Vagina (tissue), 2 donors: ENCODE measurements around the gene TMCC2. TPM values are rescaled to one million over a fixed set of nuclear protein-coding genes. Genes with fewer than 3 reads are reported as not detected.

Source experiments
- DNase-seq, 2 donors: peaks; one replicate each; pipeline ENCODE4 v3.0.0-alpha.2; 2017; ENCODE audit errors: extremely low spot score in 2 of 2
- H3K27ac ChIP-seq: fragments of 200-600 bp; sonication (generic); one replicate; pipeline ENCODE4 v1.5.1; 2019
- H3K27me3 ChIP-seq: fragments of 200-600 bp; sonication (generic); one replicate; pipeline ENCODE4 v1.5.1; 2019
- H3K36me3 ChIP-seq, 2 donors: fragments of 200-600 bp; sonication (generic); one replicate each; pipeline ENCODE4 v1.5.1; 2017 to 2019
- H3K4me1 ChIP-seq: fragments of 200-600 bp; sonication (generic); one replicate; pipeline ENCODE4 v1.5.1; 2019
- H3K4me3 ChIP-seq, 2 donors: fragments of 200-600 bp; sonication (generic); 1 replicate in 1 of 2; 2 replicates in 1 of 2; pipeline ENCODE4 v1.5.1; 2016 to 2019
- H3K9me3 ChIP-seq: fragments of 200-600 bp; sonication (generic); one replicate; pipeline ENCODE4 v1.5.1; 2019
- POLR2A ChIP-seq, 2 donors: fragments of 450-650 bp; IDR thresholded peaks; one replicate each; pipeline ENCODE4 v1.6.1; 2017; ENCODE audit warnings: antibody characterized with exemption in 2 of 2, mild to moderate bottlenecking in 2 of 2, moderate library complexity in 2 of 2
- POLR2AphosphoS5 ChIP-seq, 2 donors: sonication (generic); formaldehyde crosslinking; IDR thresholded peaks; one replicate each; pipeline ENCODE4 v1.9.0; 2017; ENCODE audit warnings: antibody characterized with exemption in 2 of 2, mild to moderate bottlenecking in 2 of 2, low read depth in 1 of 2; ENCODE audit not compliant: insufficient read depth in 1 of 2
- intact Hi-C: fragments of 100-400 bp; cut with DNase I; formaldehyde crosslinking; loops from one replicate; pipeline ENCODE4 v1.15.1; 2023
- total RNA-seq: library from RNA; depleted of rRNA; stranded (reverse); fragments of >200 nt; gene quantifications from one replicate; pipeline ENCODE4 v1.2.3, GENCODE V29; 2016
- TF ChIP-seq, protein P1 (sequence below), 3 experiments: fragments of 450-650 bp in 2 of 3; fragments of 200-600 bp in 1 of 3; sonication (generic) in 1 of 3; IDR thresholded peaks; one replicate each; pipeline ENCODE4 v1.5.1; 2017 to 2019; ENCODE audit warnings: antibody characterized with exemption in 3 of 3, mild to moderate bottlenecking in 2 of 3, moderate library complexity in 2 of 3

TMCC2 gene
- total RNA-seq, 1 donor from 2014 or later, result 4.9 TPM

DNA sequence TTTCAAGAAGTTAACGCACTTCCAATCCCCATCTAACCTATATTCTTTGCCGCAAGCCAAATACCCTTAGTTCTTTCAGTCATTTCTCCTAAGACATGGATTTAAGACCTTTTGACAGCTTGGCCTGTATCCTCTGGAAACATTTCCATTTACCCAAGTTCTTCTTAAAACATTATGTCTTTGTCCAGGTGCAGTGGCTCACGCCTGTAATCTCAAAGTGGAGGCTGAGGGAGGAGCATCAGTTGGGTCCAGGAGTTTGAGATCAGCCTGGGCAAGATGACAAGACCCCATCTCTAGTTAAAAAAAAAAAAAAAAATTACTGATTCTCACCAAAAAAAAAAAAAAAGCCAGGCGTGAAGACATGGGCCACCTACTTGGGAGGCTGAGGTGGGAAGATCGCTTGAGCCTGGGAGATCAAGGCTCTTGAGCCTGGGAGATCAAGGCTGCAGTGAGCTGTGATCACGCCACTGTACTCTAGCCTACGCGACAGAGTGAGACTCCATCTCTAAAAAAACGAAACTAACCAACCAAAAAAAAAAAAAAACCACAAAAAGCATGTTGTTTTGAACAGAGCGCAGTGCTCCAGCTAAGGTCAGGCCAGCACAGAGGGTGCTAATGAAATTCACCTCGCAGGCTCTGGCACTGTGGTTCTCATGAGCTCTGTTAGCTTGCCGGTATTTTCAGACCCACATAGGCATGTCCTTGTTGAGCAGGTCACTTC lies 57.8 kb downstream of the TMCC2 start:
- H3K4me3 ChIP-seq, result no peak overlapping the region
- intact Hi-C loops, result no loop called here
- no peaks in the 10 kb centered on the region for H3K36me3 ChIP-seq
- no peak for TF ChIP-seq POLR2A (IDR thresholded peaks at IDR 0.05)
- TF ChIP-seq, protein P1, sequence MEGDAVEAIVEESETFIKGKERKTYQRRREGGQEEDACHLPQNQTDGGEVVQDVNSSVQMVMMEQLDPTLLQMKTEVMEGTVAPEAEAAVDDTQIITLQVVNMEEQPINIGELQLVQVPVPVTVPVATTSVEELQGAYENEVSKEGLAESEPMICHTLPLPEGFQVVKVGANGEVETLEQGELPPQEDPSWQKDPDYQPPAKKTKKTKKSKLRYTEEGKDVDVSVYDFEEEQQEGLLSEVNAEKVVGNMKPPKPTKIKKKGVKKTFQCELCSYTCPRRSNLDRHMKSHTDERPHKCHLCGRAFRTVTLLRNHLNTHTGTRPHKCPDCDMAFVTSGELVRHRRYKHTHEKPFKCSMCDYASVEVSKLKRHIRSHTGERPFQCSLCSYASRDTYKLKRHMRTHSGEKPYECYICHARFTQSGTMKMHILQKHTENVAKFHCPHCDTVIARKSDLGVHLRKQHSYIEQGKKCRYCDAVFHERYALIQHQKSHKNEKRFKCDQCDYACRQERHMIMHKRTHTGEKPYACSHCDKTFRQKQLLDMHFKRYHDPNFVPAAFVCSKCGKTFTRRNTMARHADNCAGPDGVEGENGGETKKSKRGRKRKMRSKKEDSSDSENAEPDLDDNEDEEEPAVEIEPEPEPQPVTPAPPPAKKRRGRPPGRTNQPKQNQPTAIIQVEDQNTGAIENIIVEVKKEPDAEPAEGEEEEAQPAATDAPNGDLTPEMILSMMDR (IDR thresholded peaks at IDR 0.05), result no peak
- no peak for TF ChIP-seq POLR2AphosphoS5 (IDR thresholded peaks at IDR 0.05; ENCODE audit: insufficient read depth in 1 of 2, low read depth in 1 of 2)
- no peaks in the 10 kb centered on the region for H3K27me3 ChIP-seq
- DNase-seq, result no peak
- peaks cover 52% of the 10 kb centered on the region for H3K4me1 ChIP-seq
- peak overlapping the region; percentile 52 for H3K27ac ChIP-seq
- H3K9me3 ChIP-seq, result no peaks in the 10 kb centered on the region

DNA sequence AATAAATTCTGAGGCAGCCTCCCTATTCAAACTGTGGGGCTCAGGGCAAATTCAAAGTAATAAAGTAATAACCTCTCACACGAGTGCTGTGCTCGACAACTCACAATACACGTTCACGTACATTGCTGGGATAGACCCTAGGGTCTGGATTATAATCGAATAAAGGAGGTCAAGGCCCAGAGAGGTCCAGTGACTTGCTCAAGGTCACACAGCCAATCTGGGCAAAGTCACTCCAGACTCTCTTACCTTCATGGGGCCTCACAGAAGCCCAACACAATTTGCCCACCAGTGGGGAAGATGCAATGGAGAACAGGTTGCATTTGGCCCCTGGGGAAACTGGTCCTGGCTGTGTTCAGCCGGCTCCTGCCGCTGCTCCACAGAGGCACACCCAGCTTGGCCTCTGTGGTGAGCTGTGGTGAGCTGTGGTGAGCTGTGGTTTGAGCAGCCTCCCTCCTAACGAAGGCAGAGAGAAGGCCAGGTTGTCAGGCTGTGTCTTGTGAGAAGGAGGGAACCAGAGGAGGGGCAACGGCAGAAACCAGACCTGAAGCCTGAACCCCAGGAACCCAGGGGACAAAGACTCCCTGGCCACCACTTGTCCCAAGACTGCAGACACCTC lies 58.7 kb downstream of the TMCC2 start:
- H3K36me3 ChIP-seq, result no peaks in the 10 kb centered on the region
- no peak overlapping the region for H3K4me3 ChIP-seq
- intact Hi-C loops, result no loop called here
- DNase-seq, result no peak
- TF ChIP-seq, protein P1 (IDR thresholded peaks at IDR 0.05), result no peak
- TF ChIP-seq POLR2A (IDR thresholded peaks at IDR 0.05), result no peak
- no peak for TF ChIP-seq POLR2AphosphoS5 (IDR thresholded peaks at IDR 0.05; ENCODE audit: insufficient read depth in 1 of 2, low read depth in 1 of 2)
- peak overlapping the region; percentile 52 for H3K27ac ChIP-seq
- no peaks in the 10 kb centered on the region for H3K27me3 ChIP-seq
- H3K9me3 ChIP-seq, result no peaks in the 10 kb centered on the region
- H3K4me1 ChIP-seq, result peaks cover 52% of the 10 kb centered on the region

DNA sequence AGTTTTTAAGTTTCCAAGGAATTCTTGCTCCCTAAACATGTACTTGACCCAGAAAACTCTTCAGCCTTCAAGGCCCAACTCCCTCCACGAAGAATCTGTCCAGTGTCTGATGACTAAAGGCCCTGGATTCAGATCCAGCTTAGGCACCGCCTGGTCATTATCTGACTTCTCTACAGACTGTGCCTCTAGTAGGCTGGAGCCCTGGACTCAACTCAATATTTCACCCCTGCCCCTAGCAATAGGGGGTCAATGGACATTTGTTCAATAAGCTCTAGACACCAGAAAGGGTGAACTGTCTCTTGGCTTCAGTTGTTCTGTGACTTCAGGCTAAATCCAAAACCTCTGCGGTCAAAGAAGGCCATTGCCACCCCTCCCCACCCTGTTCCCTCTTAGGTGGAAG lies 59.3 kb downstream of the TMCC2 start:
- peak overlapping the region; percentile 52 for H3K27ac ChIP-seq
- DNase-seq, result no peak
- no peaks in the 10 kb centered on the region for H3K27me3 ChIP-seq
- no peaks in the 10 kb centered on the region for H3K9me3 ChIP-seq
- no peak for TF ChIP-seq POLR2A (IDR thresholded peaks at IDR 0.05)
- TF ChIP-seq, protein P1 (IDR thresholded peaks at IDR 0.05), result no peak
- TF ChIP-seq POLR2AphosphoS5 (IDR thresholded peaks at IDR 0.05; ENCODE audit: insufficient read depth in 1 of 2, low read depth in 1 of 2), result no peak
- H3K4me1 ChIP-seq, result peaks cover 52% of the 10 kb centered on the region
- H3K4me3 ChIP-seq, result no peak overlapping the region
- H3K36me3 ChIP-seq, result no peaks in the 10 kb centered on the region
- intact Hi-C loops, result no loop called here

DNA sequence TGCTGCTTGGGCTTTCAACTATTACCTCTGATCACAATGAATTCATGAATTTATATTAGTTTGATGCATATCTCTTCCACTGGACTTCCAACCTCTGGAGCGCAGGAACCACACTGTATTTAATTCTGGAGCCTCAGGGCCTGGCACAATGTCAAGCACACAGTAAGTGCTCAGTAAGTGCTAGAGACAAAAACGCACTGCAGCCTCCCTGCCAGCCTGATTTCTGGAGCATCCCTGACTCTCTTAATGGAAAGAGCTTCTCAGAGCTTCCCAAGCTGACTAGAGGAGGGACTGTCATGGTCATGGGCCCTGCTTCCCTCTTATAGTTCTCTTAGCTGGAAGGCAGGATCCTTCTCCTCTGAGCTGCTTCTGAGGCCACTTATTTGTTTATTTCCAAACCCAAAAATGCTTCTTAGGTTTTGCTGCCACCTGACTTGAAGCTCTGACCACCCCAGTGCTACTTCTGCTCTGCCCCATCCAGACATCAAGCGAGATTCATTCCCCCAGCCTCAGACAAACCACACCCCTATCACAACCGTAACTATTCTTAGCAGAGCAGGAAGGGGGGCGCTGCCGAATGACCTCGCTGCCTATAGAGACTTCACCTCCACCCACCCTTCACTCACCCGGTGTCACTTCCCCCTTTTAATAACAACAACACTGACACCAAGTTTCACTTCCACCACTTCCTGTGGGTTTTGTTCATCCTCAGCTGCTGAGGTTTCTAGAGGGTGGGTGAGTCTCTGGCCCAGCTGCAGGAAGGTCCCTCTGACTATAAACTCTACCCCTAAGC lies 60.2 kb downstream of the TMCC2 start:
- intact Hi-C loops, result no loop called here
- TF ChIP-seq POLR2AphosphoS5 (IDR thresholded peaks at IDR 0.05; ENCODE audit: insufficient read depth in 1 of 2, low read depth in 1 of 2), result no peak
- TF ChIP-seq POLR2A (IDR thresholded peaks at IDR 0.05), result no peak
- TF ChIP-seq, protein P1 (IDR thresholded peaks at IDR 0.05), result no peak
- Histone ChIP-seq H3K27ac (no peak overlapping the region), H3K9me3 (no peaks in the 10 kb centered on the region), H3K27me3 (no peaks in the 10 kb centered on the region), H3K4me1 (peaks cover 52% of the 10 kb centered on the region), H3K36me3 (no peaks in the 10 kb centered on the region), H3K4me3 (no peak overlapping the region)
- no peak for DNase-seq
